Stimulated activated CD4-positive, alpha-beta T cell treated with anti-CD3 and anti-CD28 coated beads, Interleukin-4, amount 100 ng/mL, for 4 hours (primary cell): ENCODE measurements around the gene SORT1.
"Not testable (repeated sequence)": the region's sequence is repeated elsewhere in the genome, so short reads cannot be mapped to it uniquely, and the experiment has no call there.

Experiments used
- DNase-seq, 2 experiments: peaks; one replicate each; pipeline ENCODE4 v3.0.0-alpha.2; 2020

The SORT1 gene

GRCh38 chr1:109397581-109398342 is at the start of gene SORT1:
Gene SORT1, minus strand, starts transcription at chr1:109397918. Its CDS starts 26 bp downstream, at chr1:109397892.
- peak; percentile 25 to 54 for DNase-seq

- not testable (repeated sequence) for DNase-seq
These were observed 48.4 kb upstream of the SORT1 start for GRCh38 chr1:109445949-109446695.

GRCh38 chr1:109444346-109444745 is 46.6 kb upstream of the SORT1 start:
- DNase-seq = no peak

GRCh38 chr1:109443476-109443875 is 45.8 kb upstream of the SORT1 start:
- DNase-seq = no peak

GRCh38 chr1:109441069-109441468 is 43.4 kb upstream of the SORT1 start:
- DNase-seq = no peak

- DNase-seq = no peak
These were observed 41.1 kb upstream of the SORT1 start for GRCh38 chr1:109438798-109439297.

GRCh38 chr1:109434484-109434883 is 36.8 kb upstream of the SORT1 start:
- no peak for DNase-seq

GRCh38 chr1:109433322-109433721 is 35.6 kb upstream of the SORT1 start:
- no peak for DNase-seq

- DNase-seq = no peak
These were observed 34.6 kb upstream of the SORT1 start for GRCh38 chr1:109432336-109432735.

GRCh38 chr1:109427171-109427467 is 29.4 kb upstream of the SORT1 start:
- no peak for DNase-seq

GRCh38 chr1:109426281-109427170 is 28.8 kb upstream of the SORT1 start, which contains the start of gene PSMA5:
Gene PSMA5, minus strand, starts transcription at chr1:109426448. Its CDS starts 118 bp downstream, at chr1:109426330.
- DNase-seq = peak; percentile 88 to 97

- DNase-seq = peak in 1 of 2 experiments; percentile 58
These were observed 27.9 kb upstream of the SORT1 start for GRCh38 chr1:109425391-109426280.

- DNase-seq = no peak
These were observed 25.8 kb upstream of the SORT1 start for GRCh38 chr1:109423498-109423897.

GRCh38 chr1:109412551-109412950 is 14.8 kb upstream of the SORT1 start:
- DNase-seq = no peak

- no peak for DNase-seq
These were observed 7.1 kb upstream of the SORT1 start for GRCh38 chr1:109404838-109405237.

- no peak for DNase-seq
These were observed 4.3 kb upstream of the SORT1 start for GRCh38 chr1:109402025-109402424.

GRCh38 chr1:109400035-109400655 is 2.4 kb upstream of the SORT1 start:
- DNase-seq = no peak

- no peak for DNase-seq
These were observed 1.7 kb upstream of the SORT1 start for GRCh38 chr1:109399326-109399957.

- no peak for DNase-seq
These were observed 866 bp upstream of the SORT1 start for GRCh38 chr1:109398343-109399225.
